ENCODE results near the gene TP53I11.

- no peak for TF ChIP-seq CTCF (IDR thresholded peaks at IDR 0.05; ENCODE audit: extremely low read depth in 1 of 2, insufficient read depth in 1 of 2, low read depth in 1 of 2, low read length in 2 of 2)
- TF ChIP-seq JUN (IDR thresholded peaks at IDR 0.05; ENCODE audit: borderline replicate concordance, insufficient read depth, insufficient read length, low read depth), result no peak
- TF ChIP-seq MYC (IDR thresholded peaks at IDR 0.05; ENCODE audit: low read depth, low read length), result no peak
- no peak for TF ChIP-seq EZH2 (IDR thresholded peaks at IDR 0.05; ENCODE audit: borderline replicate concordance, low read depth, low read length, severe bottlenecking)
- TF ChIP-seq GATA2 (IDR thresholded peaks at IDR 0.05; ENCODE audit: insufficient read depth, insufficient read length, low read depth, low read length), result no peak
- TF ChIP-seq POLR2AphosphoS5 (IDR thresholded peaks at IDR 0.05; ENCODE audit: insufficient read depth, low read depth, low read length), result no peak
Measured at GRCh38 chr11:44920451-44920850, 30.2 kb downstream of the TP53I11 start.

Measured in endothelial cell of umbilical vein (primary cell).